Duodenal mucosa (tissue), 2 donors: ENCODE results near the gene SLC12A3.
A peak's percentile ranks its signal among the peaks of the same experiment; 100 is the strongest.

Experiments
- H3K27ac ChIP-seq: one replicate; pipeline ENCODE4 v1.7.0; 2013; ENCODE audit warnings: low read depth, low read length
- H3K27me3 ChIP-seq, 2 donors: one replicate each; pipeline ENCODE4 v1.7.0; 2013; ENCODE audit warnings: low read length in 2 of 2, control low read depth in 1 of 2; ENCODE audit not compliant: insufficient read depth in 2 of 2, control insufficient read depth in 1 of 2
- H3K36me3 ChIP-seq, 2 donors: one replicate each; pipeline ENCODE4 v1.7.0; 2013; ENCODE audit warnings: low read length in 2 of 2, control low read depth in 1 of 2; ENCODE audit not compliant: insufficient read depth in 2 of 2, control insufficient read depth in 1 of 2
- H3K4me1 ChIP-seq, 2 donors: one replicate each; pipeline ENCODE4 v1.7.0; 2013; ENCODE audit warnings: low read length in 2 of 2, control low read depth in 1 of 2; ENCODE audit not compliant: insufficient read depth in 2 of 2, control insufficient read depth in 1 of 2
- H3K4me3 ChIP-seq, 2 donors: one replicate each; pipeline ENCODE4 v1.7.0; 2013; ENCODE audit warnings: low read length in 2 of 2, low read depth in 1 of 2
- H3K9ac ChIP-seq, 2 donors: one replicate each; pipeline ENCODE4 v1.7.0; 2013; ENCODE audit warnings: low read length in 2 of 2, low read depth in 1 of 2
- H3K9me3 ChIP-seq, 2 donors: one replicate each; pipeline ENCODE4 v1.7.0; 2013; ENCODE audit warnings: low read length in 2 of 2, control low read depth in 1 of 2; ENCODE audit not compliant: control insufficient read depth in 1 of 2

The SLC12A3 gene

DNA sequence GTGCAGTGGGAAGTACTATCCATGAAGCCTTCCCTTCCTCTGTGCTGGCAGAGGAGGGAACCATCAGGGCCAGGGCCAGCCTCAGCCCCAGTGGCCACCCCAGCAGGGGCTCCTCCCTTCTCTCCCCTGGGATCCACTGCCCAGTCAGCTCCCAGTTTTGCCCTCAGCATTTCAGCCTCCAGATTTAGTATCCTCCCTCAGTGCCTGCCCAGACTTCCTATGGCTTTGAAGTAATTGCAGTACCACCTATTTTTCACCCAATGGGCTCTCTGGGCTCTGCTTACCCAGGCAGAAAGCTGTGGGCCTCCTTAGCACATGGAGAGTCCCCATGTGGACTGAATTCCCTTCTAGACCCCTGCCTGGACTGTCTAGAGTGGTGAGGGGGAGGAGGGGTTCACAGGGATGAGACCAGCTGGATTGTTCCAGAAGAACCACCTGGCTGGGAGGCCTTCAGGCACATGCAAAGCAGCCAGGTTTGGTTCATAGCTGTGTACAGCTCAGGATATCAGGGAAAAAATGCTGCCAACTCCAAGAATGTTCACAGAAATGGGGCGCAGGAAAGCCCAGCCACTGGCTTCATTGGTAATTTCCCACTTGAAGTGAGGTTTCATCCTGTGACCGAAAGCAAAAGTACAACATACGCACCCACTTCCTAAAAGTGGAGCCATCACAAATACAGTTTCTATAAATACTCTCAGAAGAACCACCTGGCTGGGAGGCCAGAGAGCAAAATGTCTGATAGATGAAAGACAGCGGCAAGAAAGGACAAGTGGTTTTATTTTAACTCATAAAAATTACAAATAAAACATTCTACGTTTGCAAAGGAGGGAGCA lies 51.8 kb downstream of the SLC12A3 start:
- Histone ChIP-seq H3K27me3 (no peaks in the 10 kb centered on the region), H3K27ac (peak overlapping the region; percentile 76), H3K36me3 (no peaks in the 10 kb centered on the region), H3K4me3 (no peak overlapping the region), H3K4me1 (peaks cover 29 to 46% of the 10 kb centered on the region in 2 donors), H3K9ac (no peak overlapping the region), H3K9me3 (no peaks in the 10 kb centered on the region)

DNA sequence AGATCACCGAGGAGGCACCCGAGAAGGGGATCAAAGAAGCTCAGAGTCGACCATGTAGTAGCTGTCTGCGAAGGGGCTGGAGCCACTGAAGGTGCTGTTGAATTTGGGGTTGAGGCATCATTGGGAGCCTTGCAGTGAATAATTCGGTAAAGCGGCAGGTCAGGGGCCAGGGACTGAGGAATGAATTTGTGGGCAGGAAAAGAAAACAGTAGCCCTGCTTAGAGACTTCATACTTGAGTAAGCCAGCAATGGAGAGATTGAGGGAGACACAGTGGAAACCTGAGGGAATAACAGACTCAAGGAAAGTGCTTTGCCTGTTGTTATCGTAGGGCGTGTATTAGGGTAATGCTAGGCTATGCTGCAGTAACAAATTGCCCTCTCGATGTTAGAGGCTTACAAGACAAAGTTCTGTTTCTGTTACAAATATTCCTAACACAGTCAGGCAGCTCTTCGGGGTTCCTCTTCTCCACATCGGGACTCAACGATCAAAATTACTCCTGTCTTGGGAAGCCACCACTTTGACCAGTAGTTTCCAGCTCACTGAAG lies 53.5 kb downstream of the SLC12A3 start:
- Histone ChIP-seq H3K9me3 (no peaks in the 10 kb centered on the region), H3K36me3 (no peaks in the 10 kb centered on the region), H3K9ac (no peak overlapping the region), H3K4me3 (no peak overlapping the region), H3K4me1 (peaks cover 17 to 29% of the 10 kb centered on the region in 2 donors), H3K27me3 (no peaks in the 10 kb centered on the region), H3K27ac (no peak overlapping the region)

DNA sequence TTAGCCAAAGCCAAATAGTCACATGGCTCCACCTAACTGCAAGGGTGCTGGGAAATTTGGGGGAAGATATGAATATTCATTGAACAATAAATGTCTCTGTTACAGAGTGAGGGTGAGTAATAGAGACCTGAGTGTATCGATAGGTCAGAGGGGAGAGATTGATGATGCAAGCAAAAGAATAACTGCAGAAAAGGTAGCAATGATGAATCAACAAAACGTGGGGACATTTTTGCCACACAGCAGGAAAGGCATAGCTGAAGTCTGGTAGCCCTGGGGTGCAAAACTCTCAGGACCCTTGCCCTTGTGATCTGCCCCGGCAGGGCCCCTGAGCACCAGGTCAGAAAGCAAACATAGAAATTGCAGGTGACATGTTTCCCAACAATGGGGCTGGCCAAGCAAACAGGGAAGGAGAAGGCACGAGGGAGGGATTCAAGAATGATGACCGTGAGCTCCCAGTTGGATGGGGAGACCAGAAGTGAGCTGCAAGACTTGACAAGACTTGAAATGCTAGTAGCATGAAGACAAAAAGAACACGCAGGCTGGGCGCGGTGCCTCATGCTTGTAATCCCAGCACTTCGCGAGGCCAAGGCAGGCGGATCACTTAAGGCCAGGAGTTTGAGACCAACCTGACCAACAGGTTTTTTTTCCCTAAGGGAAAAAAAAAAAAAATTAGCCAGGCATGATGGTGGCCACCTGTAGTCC lies 54.2 kb downstream of the SLC12A3 start:
- no peaks in the 10 kb centered on the region for H3K27me3 ChIP-seq
- H3K27ac ChIP-seq = no peak overlapping the region
- H3K4me1 ChIP-seq = peaks cover 17 to 27% of the 10 kb centered on the region in 2 donors
- H3K36me3 ChIP-seq = no peaks in the 10 kb centered on the region
- H3K9me3 ChIP-seq = no peaks in the 10 kb centered on the region
- no peak overlapping the region for H3K4me3 ChIP-seq
- H3K9ac ChIP-seq = no peak overlapping the region

DNA sequence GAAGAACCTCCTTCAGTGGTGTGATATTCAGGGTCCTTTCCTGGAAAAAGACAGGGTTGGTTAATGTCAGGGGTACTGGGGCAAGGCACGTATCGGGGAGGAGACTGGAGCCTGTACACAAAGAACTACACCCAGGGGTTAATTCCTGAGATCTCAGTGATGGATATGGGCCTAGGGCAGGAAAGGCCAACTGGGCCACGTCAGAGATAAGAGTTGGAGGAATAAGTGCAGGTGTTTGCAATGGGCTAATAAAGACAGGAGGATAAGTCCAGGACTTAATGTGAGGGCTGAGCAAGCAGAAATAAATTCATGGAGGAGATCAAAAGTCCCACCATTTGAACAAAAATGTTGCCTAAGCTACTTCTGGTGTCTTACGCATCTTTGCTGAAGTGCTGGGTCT lies 56.6 kb downstream of the SLC12A3 start:
- Histone ChIP-seq H3K9me3 (no peaks in the 10 kb centered on the region), H3K36me3 (no peaks in the 10 kb centered on the region), H3K27me3 (no peaks in the 10 kb centered on the region), H3K4me3 (no peak overlapping the region), H3K27ac (no peak overlapping the region), H3K4me1 (peaks cover 16 to 21% of the 10 kb centered on the region in 2 donors), H3K9ac (no peak overlapping the region)

DNA sequence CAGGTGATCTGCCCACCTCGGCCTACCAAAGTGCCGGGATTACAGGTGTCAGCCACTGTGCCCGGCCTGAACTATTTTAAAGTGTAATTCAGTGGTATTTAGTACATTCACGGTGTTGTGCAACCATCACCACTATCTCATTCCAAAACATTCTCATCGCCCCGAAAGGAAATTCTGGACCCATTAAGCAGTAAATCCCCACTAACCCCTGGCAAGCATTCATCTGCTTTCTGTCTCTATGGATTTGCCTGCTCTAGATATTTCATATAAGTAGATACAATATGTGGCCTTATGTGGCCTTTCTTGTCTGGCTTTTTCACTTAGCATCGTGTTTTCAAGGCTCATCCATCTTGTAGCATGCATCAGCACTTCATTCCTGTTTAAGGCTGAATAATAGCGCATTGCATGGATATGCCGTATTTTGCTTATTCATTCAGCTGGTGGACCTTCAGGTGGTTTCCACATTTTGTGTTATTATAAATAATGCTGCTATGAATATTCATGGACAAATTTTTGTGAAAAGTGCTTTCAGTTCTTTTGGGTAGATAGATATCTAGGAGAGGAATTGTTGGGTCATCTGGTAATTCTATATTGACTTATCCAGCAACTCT lies 58.6 kb downstream of the SLC12A3 start:
- Histone ChIP-seq H3K4me3 (no peak overlapping the region), H3K9ac (no peak overlapping the region), H3K9me3 (no peaks in the 10 kb centered on the region), H3K27ac (no peak overlapping the region), H3K4me1 (peaks cover 5 to 8% of the 10 kb centered on the region in 2 donors), H3K36me3 (no peaks in the 10 kb centered on the region), H3K27me3 (no peaks in the 10 kb centered on the region)

DNA sequence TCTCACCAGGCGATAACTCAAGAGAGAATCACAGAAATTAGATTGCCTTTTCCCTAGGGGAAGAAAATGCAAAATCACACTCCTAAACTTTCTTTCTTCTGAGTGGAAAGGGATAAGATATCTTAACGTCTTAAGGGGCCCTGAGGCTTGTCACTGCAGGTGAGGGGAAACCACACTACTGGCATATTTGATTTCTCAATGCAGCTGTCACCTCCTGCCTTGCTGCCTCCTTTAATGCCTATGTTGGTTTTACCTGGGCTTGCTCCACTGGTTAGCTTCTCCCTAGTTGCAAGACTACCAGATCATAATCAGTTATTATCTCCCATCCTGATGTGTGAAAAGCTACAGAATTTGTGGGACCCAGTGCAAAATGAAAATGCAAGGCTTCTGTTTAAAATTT lies 62.5 kb downstream of the SLC12A3 start:
- H3K27ac ChIP-seq = no peak overlapping the region

DNA sequence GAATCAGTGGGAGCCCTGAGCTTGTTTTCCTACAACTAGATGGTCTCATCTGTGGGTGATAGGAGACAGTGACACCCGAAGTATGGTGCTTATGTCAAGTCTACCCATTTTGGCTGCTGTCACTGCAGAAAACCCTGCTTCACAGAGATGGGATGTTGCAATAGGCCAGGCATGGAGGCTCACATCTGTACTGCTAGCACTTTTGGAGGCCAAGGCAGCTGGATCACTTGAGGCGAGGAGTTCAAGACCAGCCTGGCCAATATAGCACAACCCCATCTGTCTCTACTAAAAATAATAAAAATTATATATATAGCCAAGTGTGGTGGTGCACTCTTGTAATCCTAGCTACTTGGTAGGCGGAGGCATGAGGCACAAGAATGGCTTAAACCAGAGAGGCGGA lies 64.6 kb downstream of the SLC12A3 start:
- H3K9me3 ChIP-seq = no peaks in the 10 kb centered on the region
- no peak overlapping the region for H3K4me3 ChIP-seq
- no peaks in the 10 kb centered on the region for H3K27me3 ChIP-seq
- peaks cover 0 to 8% of the 10 kb centered on the region in 2 donors for H3K36me3 ChIP-seq
- H3K9ac ChIP-seq = no peak overlapping the region
- H3K27ac ChIP-seq = no peak overlapping the region
- H3K4me1 ChIP-seq = peaks cover 18 to 22% of the 10 kb centered on the region in 2 donors

More for the DNA sequence above, 62.5 kb downstream of the SLC12A3 start:
- H3K9ac ChIP-seq = no peak overlapping the region
- no peaks in the 10 kb centered on the region for H3K9me3 ChIP-seq
- peaks cover 13 to 14% of the 10 kb centered on the region in 2 donors for H3K4me1 ChIP-seq
- H3K27me3 ChIP-seq = no peaks in the 10 kb centered on the region
- no peak overlapping the region for H3K4me3 ChIP-seq
- H3K36me3 ChIP-seq = no peaks in the 10 kb centered on the region

DNA sequence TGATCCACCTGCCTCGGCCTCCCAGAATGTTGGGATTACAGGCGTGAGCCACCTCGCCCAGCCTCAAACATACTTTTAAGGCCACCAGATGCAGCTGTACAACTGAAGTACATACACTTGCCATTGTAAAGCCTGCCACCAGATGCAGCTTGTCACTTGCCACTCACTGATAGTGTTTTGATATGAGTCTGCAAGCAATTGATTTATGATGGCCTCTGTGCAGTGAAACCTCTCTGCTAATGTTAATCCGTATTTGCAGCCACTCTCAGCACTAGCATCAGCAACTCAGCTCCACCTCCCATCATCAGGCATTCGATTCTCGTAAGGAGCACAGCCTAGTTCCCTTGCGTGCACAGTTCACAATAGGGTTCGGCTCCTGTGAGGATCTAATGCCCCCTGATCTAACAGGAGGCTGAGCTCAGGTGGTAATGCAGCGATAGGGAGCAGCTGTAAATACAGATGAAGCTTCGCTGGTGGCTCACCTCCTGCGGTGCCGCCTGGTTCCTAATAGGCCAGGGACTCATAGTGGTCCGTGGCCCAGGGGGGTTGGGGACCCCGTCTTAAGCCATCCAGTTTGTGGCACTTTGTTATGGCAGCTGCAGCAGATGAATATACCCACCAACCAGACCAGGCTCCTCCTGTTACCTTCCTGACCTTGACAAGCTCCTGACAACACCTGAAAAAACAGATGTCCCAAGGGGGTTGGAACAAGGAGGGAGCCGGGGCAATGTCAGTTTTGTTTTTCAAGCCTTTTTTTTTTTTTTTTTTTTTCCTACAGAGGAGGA lies 65.7 kb downstream of the SLC12A3 start:
- Histone ChIP-seq H3K9me3 (no peaks in the 10 kb centered on the region), H3K4me3 (peak overlapping the region; percentile 19 to 53)

DNA sequence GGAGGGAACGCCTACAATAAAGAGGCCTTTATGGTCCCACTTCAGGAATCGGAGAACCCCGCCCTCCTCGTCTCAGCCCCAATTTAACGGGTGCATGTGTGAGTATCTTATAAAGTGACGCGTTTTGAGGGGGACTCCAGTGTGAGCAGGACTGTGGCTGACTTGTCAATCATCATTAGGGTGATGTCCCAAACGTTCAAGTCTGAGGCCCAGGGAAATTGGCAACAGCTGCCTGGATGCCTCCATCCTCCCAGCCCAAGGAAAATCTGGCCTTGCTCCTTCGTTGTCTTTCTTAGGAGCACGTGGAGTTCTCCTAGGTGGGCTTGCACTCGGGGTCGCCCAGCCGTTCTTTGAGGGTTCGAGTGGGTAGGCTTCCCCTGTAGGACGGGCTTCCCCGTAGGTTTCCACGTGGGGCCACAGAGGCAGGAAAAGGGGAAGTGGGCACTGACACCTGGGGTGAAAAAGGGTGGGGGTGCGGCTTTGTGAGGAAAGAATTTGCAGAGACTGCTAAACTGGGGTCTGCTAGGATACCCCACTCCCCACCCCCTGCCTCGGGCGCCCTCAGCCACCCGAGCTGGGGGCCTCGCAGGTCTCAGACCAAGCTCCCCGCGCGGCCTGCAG lies 66.4 kb downstream of the SLC12A3 start:
- Histone ChIP-seq H3K36me3 (peaks cover 11 to 22% of the 10 kb centered on the region in 2 donors), H3K9ac (peak overlapping the region; percentile 72 to 84), H3K4me1 (peaks cover 26 to 34% of the 10 kb centered on the region in 2 donors), H3K9me3 (no peaks in the 10 kb centered on the region), H3K27me3 (no peaks in the 10 kb centered on the region), H3K4me3 (peak overlapping the region; percentile 53 to 67), H3K27ac (peak overlapping the region; percentile 99)

More for the DNA sequence above, 65.7 kb downstream of the SLC12A3 start:
- Histone ChIP-seq H3K27ac (no peak overlapping the region), H3K36me3 (peaks cover 9 to 15% of the 10 kb centered on the region in 2 donors), H3K9ac (peak overlapping the region; percentile 60 to 84), H3K4me1 (peaks cover 26 to 32% of the 10 kb centered on the region in 2 donors), H3K27me3 (no peaks in the 10 kb centered on the region)
